Neural cell (in vitro differentiated cells): Measurements from ENCODE around the gene TLNRD1. TPM values are rescaled to one million over a fixed set of nuclear protein-coding genes. Genes with fewer than 3 reads are reported as not detected.

Experiments
- H2AFZ ChIP-seq: fragments of 200-600, 300-800 bp; sonication (generic), shearing (Covaris generic); 2 replicates; pipeline ENCODE4 v1.6.0; 2014; ENCODE audit warnings: low read depth, mild to moderate bottlenecking, antibody characterized with exemption, low read length, moderate library complexity
- H3F3A ChIP-seq: fragments of 200-600 bp; shearing (Covaris generic); 2 replicates; pipeline ENCODE4 v1.6.1; 2016; ENCODE audit warnings: mild to moderate bottlenecking, moderate library complexity, mixed read lengths, antibody characterized with exemption, low read length; ENCODE audit not compliant: insufficient read depth, poor library complexity, severe bottlenecking
- H3K27ac ChIP-seq: fragments of 200-600, 300-800 bp; sonication (generic), shearing (Covaris generic); 2 replicates; pipeline ENCODE4 v1.5.1; 2014; ENCODE audit warnings: mild to moderate bottlenecking, low read length, moderate library complexity
- H3K27me3 ChIP-seq: fragments of 300-800, 200-600 bp; sonication (generic), shearing (Covaris generic); 2 replicates; pipeline ENCODE4 v1.6.0; 2014; ENCODE audit warnings: mild to moderate bottlenecking, low read depth, low read length, moderate library complexity; ENCODE audit not compliant: insufficient read depth
- H3K36me3 ChIP-seq: fragments of 300-800, 200-600 bp; sonication (generic), shearing (Covaris generic); 2 replicates; pipeline ENCODE4 v1.5.1; 2014; ENCODE audit warnings: mild to moderate bottlenecking, antibody characterized with exemption, low read length, moderate library complexity; ENCODE audit not compliant: insufficient read depth
- H3K4me2 ChIP-seq: fragments of 300-800, 200-600 bp; sonication (generic), shearing (Covaris generic); 2 replicates; pipeline ENCODE4 v1.6.0; 2014; ENCODE audit warnings: mild to moderate bottlenecking, low read length
- H3K4me3 ChIP-seq: fragments of 300-800, 200-600 bp; sonication (generic), shearing (Covaris generic); 2 replicates; pipeline ENCODE4 v1.5.1; 2014; ENCODE audit warnings: mild to moderate bottlenecking, low read length, moderate library complexity
- H3K79me2 ChIP-seq: fragments of 200-600 bp; shearing (Covaris generic); replicated peaks from 2 replicates; pipeline ENCODE4 v1.6.0; 2014; ENCODE audit warnings: mild to moderate bottlenecking, low read length, moderate library complexity; ENCODE audit not compliant: insufficient read depth
- H3K9ac ChIP-seq: fragments of 300-800, 200-600 bp; sonication (generic), shearing (Covaris generic); 2 replicates; pipeline ENCODE4 v1.6.1; 2016; ENCODE audit warnings: mild to moderate bottlenecking, low read length, mixed read lengths
- H3K9me2 ChIP-seq: fragments of 200-600 bp; shearing (Covaris generic); 2 replicates; pipeline ENCODE4 v1.6.1; 2016; ENCODE audit warnings: mild to moderate bottlenecking, low read length, mixed read lengths; ENCODE audit not compliant: insufficient read depth
- H3K9me3 ChIP-seq: fragments of 200-600, 300-800 bp; sonication (generic), shearing (Covaris generic); 2 replicates; pipeline ENCODE4 v1.6.1; 2016; ENCODE audit warnings: mild to moderate bottlenecking, mixed run types, low read length, moderate library complexity, mixed read lengths
- H4K20me1 ChIP-seq: fragments of 200-600 bp; shearing (Covaris generic); 2 replicates; pipeline ENCODE4 v1.6.1; 2016; ENCODE audit warnings: mild to moderate bottlenecking, mixed run types; ENCODE audit not compliant: insufficient read depth
- EP300 ChIP-seq: fragments of 450-650 bp; conservative IDR thresholded peaks from 2 replicates; pipeline ENCODE4 v1.6.1; 2014; ENCODE audit warnings: antibody characterized with exemption, mild to moderate bottlenecking, moderate library complexity; ENCODE audit not compliant: poor library complexity, severe bottlenecking
- EZH2 ChIP-seq: fragments of 200-600, 300-800 bp; shearing (Covaris generic), sonication (generic); IDR thresholded peaks from 2 replicates; pipeline ENCODE4 v1.6.1; 2014; ENCODE audit warnings: antibody characterized with exemption, low read length, borderline replicate concordance, mild to moderate bottlenecking; ENCODE audit not compliant: insufficient read depth, poor library complexity, severe bottlenecking
- MXI1 ChIP-seq: fragments of 450-650 bp; conservative IDR thresholded peaks from 2 replicates; pipeline ENCODE4 v1.6.1; 2014; ENCODE audit warnings: antibody characterized with exemption, mild to moderate bottlenecking; ENCODE audit not compliant: poor library complexity, severe bottlenecking
- POLR2AphosphoS5 ChIP-seq: IDR thresholded peaks from 2 replicates; pipeline ENCODE4 v1.6.1; 2012
- RAD21 ChIP-seq: fragments of 450-650 bp; conservative IDR thresholded peaks from 2 replicates; pipeline ENCODE4 v1.6.1; 2014; ENCODE audit warnings: antibody characterized with exemption, mild to moderate bottlenecking, moderate library complexity
- SMC3 ChIP-seq: fragments of 450-650 bp; conservative IDR thresholded peaks from 2 replicates; pipeline ENCODE4 v1.6.1; 2014; ENCODE audit warnings: antibody characterized with exemption, mild to moderate bottlenecking, moderate library complexity; ENCODE audit not compliant: poor library complexity
- TAF1 ChIP-seq: IDR thresholded peaks from 2 replicates; pipeline ENCODE4 v1.6.1; 2012; ENCODE audit warnings: low read depth
- polyA plus RNA-seq: library from polyadenylated mRNA; depleted of rRNA; stranded (reverse); fragments of >200 nt; gene quantifications from 2 replicates; pipeline ENCODE4 v1.2.3, GENCODE V29; 2014
- small RNA-seq, 3 experiments: library from RNA; depleted of rRNA; stranded (forward); fragments of <200 nt; gene quantifications; one replicate each; pipeline ENCODE3, GENCODE V24; 2012
- TF ChIP-seq, protein P1 (sequence below): IDR thresholded peaks from 2 replicates; pipeline ENCODE4 v1.6.1; 2012; ENCODE audit warnings: borderline replicate concordance
- TF ChIP-seq, protein P2 (sequence below): fragments of 450-650 bp; IDR thresholded peaks from 2 replicates; pipeline ENCODE4 v1.5.1; 2014; ENCODE audit warnings: antibody characterized with exemption, mild to moderate bottlenecking, moderate library complexity; ENCODE audit not compliant: poor library complexity, severe bottlenecking

TLNRD1 gene
- polyA plus RNA-seq, 1 donor from 2014 or later, result 8.2 TPM

DNA sequence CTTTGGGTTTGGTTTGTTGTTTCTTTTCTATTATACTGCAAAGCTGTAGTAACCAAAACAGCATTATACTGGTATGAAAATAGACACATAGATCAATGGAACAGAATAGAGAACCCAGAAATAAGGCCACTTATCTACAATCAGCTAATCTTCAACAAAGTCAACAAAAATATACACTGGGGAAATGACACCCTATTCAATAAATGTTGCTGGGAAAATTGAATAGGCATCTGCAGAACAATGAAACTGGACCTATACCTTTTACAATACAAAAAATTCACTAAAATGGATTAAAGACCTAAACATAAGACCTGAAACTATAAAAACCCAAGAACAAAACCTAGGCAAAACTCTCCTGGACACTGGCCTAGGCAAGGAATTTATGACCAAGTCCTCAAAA lies 52.9 kb downstream of the TLNRD1 start:
- H3K79me2 ChIP-seq, result no peaks in the 10 kb centered on the region
- H3K27me3 ChIP-seq, result no peaks in the 10 kb centered on the region
- no peak overlapping the region for H2AFZ ChIP-seq
- H4K20me1 ChIP-seq, result no peaks in the 10 kb centered on the region
- H3K4me3 ChIP-seq, result no peak overlapping the region
- no peaks in the 10 kb centered on the region for H3K9me3 ChIP-seq
- no peaks in the 10 kb centered on the region for H3K36me3 ChIP-seq
- no peak overlapping the region for H3K27ac ChIP-seq
- H3K4me2 ChIP-seq, result no peak overlapping the region
- TF ChIP-seq EP300, result no peak
- H3F3A ChIP-seq, result no peaks in the 10 kb centered on the region
- no peak overlapping the region for H3K9ac ChIP-seq
- no peaks in the 10 kb centered on the region for H3K9me2 ChIP-seq

DNA sequence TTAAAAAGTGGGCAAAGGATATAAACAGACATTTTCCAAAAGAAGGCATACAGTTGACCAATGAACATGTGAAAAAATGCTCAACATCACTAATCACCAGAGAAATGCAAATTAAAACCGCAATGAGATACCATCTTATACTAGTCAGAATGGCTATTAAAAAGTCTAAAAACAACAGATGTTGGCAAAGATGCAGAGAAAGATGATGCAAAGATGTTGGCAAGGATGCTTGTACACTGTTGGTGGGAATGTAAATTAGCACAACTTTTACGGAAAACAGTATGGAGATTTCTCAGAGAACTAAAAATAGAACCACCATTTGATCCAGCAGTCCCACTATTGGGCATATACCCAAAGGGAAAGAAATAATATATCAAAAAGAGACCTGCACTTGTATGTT lies 53.5 kb downstream of the TLNRD1 start:
- no peak overlapping the region for H2AFZ ChIP-seq
- no peak overlapping the region for H3K4me3 ChIP-seq
- no peaks in the 10 kb centered on the region for H3K9me3 ChIP-seq
- TF ChIP-seq POLR2AphosphoS5 (no peak), TAF1 (no peak), EZH2 (no peak), EP300 (no peak), RAD21 (no peak), SMC3 (no peak), MXI1 (no peak)
- TF ChIP-seq, protein P1, sequence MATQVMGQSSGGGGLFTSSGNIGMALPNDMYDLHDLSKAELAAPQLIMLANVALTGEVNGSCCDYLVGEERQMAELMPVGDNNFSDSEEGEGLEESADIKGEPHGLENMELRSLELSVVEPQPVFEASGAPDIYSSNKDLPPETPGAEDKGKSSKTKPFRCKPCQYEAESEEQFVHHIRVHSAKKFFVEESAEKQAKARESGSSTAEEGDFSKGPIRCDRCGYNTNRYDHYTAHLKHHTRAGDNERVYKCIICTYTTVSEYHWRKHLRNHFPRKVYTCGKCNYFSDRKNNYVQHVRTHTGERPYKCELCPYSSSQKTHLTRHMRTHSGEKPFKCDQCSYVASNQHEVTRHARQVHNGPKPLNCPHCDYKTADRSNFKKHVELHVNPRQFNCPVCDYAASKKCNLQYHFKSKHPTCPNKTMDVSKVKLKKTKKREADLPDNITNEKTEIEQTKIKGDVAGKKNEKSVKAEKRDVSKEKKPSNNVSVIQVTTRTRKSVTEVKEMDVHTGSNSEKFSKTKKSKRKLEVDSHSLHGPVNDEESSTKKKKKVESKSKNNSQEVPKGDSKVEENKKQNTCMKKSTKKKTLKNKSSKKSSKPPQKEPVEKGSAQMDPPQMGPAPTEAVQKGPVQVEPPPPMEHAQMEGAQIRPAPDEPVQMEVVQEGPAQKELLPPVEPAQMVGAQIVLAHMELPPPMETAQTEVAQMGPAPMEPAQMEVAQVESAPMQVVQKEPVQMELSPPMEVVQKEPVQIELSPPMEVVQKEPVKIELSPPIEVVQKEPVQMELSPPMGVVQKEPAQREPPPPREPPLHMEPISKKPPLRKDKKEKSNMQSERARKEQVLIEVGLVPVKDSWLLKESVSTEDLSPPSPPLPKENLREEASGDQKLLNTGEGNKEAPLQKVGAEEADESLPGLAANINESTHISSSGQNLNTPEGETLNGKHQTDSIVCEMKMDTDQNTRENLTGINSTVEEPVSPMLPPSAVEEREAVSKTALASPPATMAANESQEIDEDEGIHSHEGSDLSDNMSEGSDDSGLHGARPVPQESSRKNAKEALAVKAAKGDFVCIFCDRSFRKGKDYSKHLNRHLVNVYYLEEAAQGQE, result no peak
- TF ChIP-seq, protein P2, sequence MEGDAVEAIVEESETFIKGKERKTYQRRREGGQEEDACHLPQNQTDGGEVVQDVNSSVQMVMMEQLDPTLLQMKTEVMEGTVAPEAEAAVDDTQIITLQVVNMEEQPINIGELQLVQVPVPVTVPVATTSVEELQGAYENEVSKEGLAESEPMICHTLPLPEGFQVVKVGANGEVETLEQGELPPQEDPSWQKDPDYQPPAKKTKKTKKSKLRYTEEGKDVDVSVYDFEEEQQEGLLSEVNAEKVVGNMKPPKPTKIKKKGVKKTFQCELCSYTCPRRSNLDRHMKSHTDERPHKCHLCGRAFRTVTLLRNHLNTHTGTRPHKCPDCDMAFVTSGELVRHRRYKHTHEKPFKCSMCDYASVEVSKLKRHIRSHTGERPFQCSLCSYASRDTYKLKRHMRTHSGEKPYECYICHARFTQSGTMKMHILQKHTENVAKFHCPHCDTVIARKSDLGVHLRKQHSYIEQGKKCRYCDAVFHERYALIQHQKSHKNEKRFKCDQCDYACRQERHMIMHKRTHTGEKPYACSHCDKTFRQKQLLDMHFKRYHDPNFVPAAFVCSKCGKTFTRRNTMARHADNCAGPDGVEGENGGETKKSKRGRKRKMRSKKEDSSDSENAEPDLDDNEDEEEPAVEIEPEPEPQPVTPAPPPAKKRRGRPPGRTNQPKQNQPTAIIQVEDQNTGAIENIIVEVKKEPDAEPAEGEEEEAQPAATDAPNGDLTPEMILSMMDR, result no peak
- no peaks in the 10 kb centered on the region for H3K27me3 ChIP-seq
- no peak overlapping the region for H3K9ac ChIP-seq
- H3K36me3 ChIP-seq, result no peaks in the 10 kb centered on the region
- no peaks in the 10 kb centered on the region for H3K79me2 ChIP-seq
- no peaks in the 10 kb centered on the region for H3K9me2 ChIP-seq
- H4K20me1 ChIP-seq, result no peaks in the 10 kb centered on the region
- H3K4me2 ChIP-seq, result no peak overlapping the region
- no peak overlapping the region for H3K27ac ChIP-seq
- no peaks in the 10 kb centered on the region for H3F3A ChIP-seq

Small RNA genes within 50 kb of the gene (small RNA-seq; reads per million reads assigned to genes)
- 0 reads per million in 3 experiments for gene MIR4514

Other genes with a start within 250 kb of the TLNRD1 start
- 0.04 and 0.06 TPM in 2 replicates for gene CEMIP, start 221.6 kb upstream of the TLNRD1 start, polyA plus RNA-seq
- 14.9 and 16.3 TPM in 2 replicates for gene MESD, start 11.1 kb upstream of the TLNRD1 start, polyA plus RNA-seq
- not detected in 2 replicates for gene CFAP161, start 133.3 kb downstream of the TLNRD1 start, polyA plus RNA-seq
- gene IL16, start 196.0 kb downstream of the TLNRD1 start, polyA plus RNA-seq, result not detected in 2 replicates